ENCODE measurements around the gene INTS1.

The INTS1 gene

GRCh38 chr7:1531263-1531978, 27.2 kb upstream of the INTS1 start:
- ChIA-PET POLR2A (no interaction called here), CTCF (no interaction called here)
- TF ChIP-seq, protein P1, sequence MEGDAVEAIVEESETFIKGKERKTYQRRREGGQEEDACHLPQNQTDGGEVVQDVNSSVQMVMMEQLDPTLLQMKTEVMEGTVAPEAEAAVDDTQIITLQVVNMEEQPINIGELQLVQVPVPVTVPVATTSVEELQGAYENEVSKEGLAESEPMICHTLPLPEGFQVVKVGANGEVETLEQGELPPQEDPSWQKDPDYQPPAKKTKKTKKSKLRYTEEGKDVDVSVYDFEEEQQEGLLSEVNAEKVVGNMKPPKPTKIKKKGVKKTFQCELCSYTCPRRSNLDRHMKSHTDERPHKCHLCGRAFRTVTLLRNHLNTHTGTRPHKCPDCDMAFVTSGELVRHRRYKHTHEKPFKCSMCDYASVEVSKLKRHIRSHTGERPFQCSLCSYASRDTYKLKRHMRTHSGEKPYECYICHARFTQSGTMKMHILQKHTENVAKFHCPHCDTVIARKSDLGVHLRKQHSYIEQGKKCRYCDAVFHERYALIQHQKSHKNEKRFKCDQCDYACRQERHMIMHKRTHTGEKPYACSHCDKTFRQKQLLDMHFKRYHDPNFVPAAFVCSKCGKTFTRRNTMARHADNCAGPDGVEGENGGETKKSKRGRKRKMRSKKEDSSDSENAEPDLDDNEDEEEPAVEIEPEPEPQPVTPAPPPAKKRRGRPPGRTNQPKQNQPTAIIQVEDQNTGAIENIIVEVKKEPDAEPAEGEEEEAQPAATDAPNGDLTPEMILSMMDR (IDR thresholded peaks at IDR 0.05; ENCODE audit: control extremely low read depth, extremely low read depth, low read depth, missing control alignments), result no peak
- no peak for DNase-seq (ENCODE audit: extremely low spot score)

GRCh38 chr7:1530946-1531262, 26.7 kb upstream of the INTS1 start:
- DNase-seq (ENCODE audit: extremely low spot score), result no peak
- ChIA-PET CTCF (no interaction called here), POLR2A (no interaction called here)
- TF ChIP-seq, protein P1 (IDR thresholded peaks at IDR 0.05; ENCODE audit: control extremely low read depth, extremely low read depth, low read depth, missing control alignments), result no peak

GRCh38 chr7:1529383-1530116, 25.4 kb upstream of the INTS1 start:
- POLR2A ChIA-PET, result no interaction called here
- CTCF ChIA-PET, result no interaction called here
- DNase-seq (ENCODE audit: extremely low spot score), result no peak
- TF ChIP-seq, protein P1 (IDR thresholded peaks at IDR 0.05; ENCODE audit: control extremely low read depth, extremely low read depth, low read depth, missing control alignments), result no peak

GRCh38 chr7:1526271-1526754, 22.1 kb upstream of the INTS1 start:
- CTCF ChIA-PET, result no interaction called here
- no peak for DNase-seq (ENCODE audit: extremely low spot score)
- POLR2A ChIA-PET, result no interaction called here

GRCh38 chr7:1525409-1525808, 21.2 kb upstream of the INTS1 start:
- no peak for DNase-seq (ENCODE audit: extremely low spot score)
- TF ChIP-seq, protein P1 (IDR thresholded peaks at IDR 0.05; ENCODE audit: control extremely low read depth, extremely low read depth, low read depth, missing control alignments), result no peak
- CTCF ChIA-PET, result interaction anchor here (2.0 kb wide), 1 partner anchor 31 kb away, joined by 5 read pairs; the partner anchor contains the start of gene TMEM184A
- POLR2A ChIA-PET, result no interaction called here

More at GRCh38 chr7:1526271-1526754, 22.1 kb upstream of the INTS1 start:
- TF ChIP-seq, protein P1 (IDR thresholded peaks at IDR 0.05; ENCODE audit: control extremely low read depth, extremely low read depth, low read depth, missing control alignments), result no peak

- TF ChIP-seq, protein P1 (IDR thresholded peaks at IDR 0.05; ENCODE audit: control extremely low read depth, extremely low read depth, low read depth, missing control alignments), result no peak
- POLR2A ChIA-PET, result no interaction called here
- no peak for DNase-seq (ENCODE audit: extremely low spot score)
- CTCF ChIA-PET, result interaction anchor here (2.0 kb wide), 1 partner anchor 32 kb away, joined by 5 read pairs; the partner anchor contains the start of gene TMEM184A
Measured at GRCh38 chr7:1523844-1524243, 19.7 kb upstream of the INTS1 start.

Measured in GM10248 (cell line).